Natural killer cell (primary cell): Measurements from ENCODE around the gene FBXL3. TPM values are rescaled to one million over a fixed set of nuclear protein-coding genes. Genes with fewer than 3 reads are reported as not detected.

ENCODE experiments used
- ATAC-seq, 3 donors: fragments of 150-1000 bp in 2 of 3; fragments of 200-7000 bp in 1 of 3; cut with Tn5 transposase; 1 replicate in 1 of 3; 2 replicates in 2 of 3; pipeline ENCODE4 v1.10.0; 2021; ENCODE audit warnings: mild to moderate bottlenecking in 2 of 3, moderate library complexity in 2 of 3
- DNase-seq, 2 donors: peaks; one replicate each; pipeline versions ENCODE4 v3.0.0 to v3.0.0-alpha.2; 2013 to 2021; ENCODE audit warnings: mixed read lengths in 1 of 2
- H3K27ac ChIP-seq: one replicate; pipeline ENCODE4 v1.5.1; 2013; ENCODE audit warnings: mild to moderate bottlenecking, low read length
- H3K27me3 ChIP-seq: one replicate; pipeline ENCODE4 v1.6.1; 2013; ENCODE audit warnings: low read length; ENCODE audit not compliant: control insufficient read depth, insufficient read depth
- H3K36me3 ChIP-seq: one replicate; pipeline ENCODE4 v1.6.1; 2013; ENCODE audit warnings: low read length; ENCODE audit not compliant: control insufficient read depth, insufficient read depth
- H3K4me1 ChIP-seq: one replicate; pipeline ENCODE4 v1.6.1; 2013; ENCODE audit warnings: low read length; ENCODE audit not compliant: control insufficient read depth, insufficient read depth
- H3K4me3 ChIP-seq: one replicate; pipeline ENCODE4 v1.5.1; 2013; ENCODE audit warnings: low read length
- H3K9me3 ChIP-seq: one replicate; pipeline ENCODE4 v1.6.1; 2013; ENCODE audit warnings: low read length; ENCODE audit not compliant: control insufficient read depth, insufficient read depth
- H3K27ac Mint-ChIP-seq, 2 donors: one replicate each; pipeline ENCODE4 v1.8.0; 2022; ENCODE audit warnings: mild to moderate bottlenecking in 2 of 2, mixed read lengths in 2 of 2, moderate library complexity in 1 of 2
- H3K27me3 Mint-ChIP-seq, 2 donors: one replicate each; pipeline ENCODE4 v1.8.0; 2022; ENCODE audit warnings: low read depth in 2 of 2, mixed read lengths in 2 of 2
- H3K36me3 Mint-ChIP-seq: one replicate; pipeline ENCODE4 v1.8.0; 2022; ENCODE audit warnings: mixed read lengths
- H3K4me1 Mint-ChIP-seq, 2 donors: one replicate each; pipeline ENCODE4 v1.8.0; 2022; ENCODE audit warnings: mixed read lengths in 2 of 2
- H3K4me3 Mint-ChIP-seq: one replicate; pipeline ENCODE4 v1.8.0; 2022; ENCODE audit warnings: mild to moderate bottlenecking, moderate library complexity, mixed read lengths
- H3K9me3 Mint-ChIP-seq, 2 donors: one replicate each; pipeline ENCODE4 v1.8.0; 2022; ENCODE audit warnings: mixed read lengths in 2 of 2
- WGBS: methylation state at CpG from one replicate; pipeline ENCODE4 v1.1.7; 2013; ENCODE audit warnings: missing lambda C conversion rate; ENCODE audit not compliant: insufficient coverage; 5-methylcytosine and 5-hydroxymethylcytosine counted together
- intact Hi-C: fragments of 100-400 bp; cut with micrococcal nuclease; formaldehyde crosslinking; loops from one replicate; pipeline ENCODE4 v1.14.2; 2022
- total RNA-seq, 4 donors: library from RNA; stranded (reverse); fragments of 120-200 nt in 1 of 4; gene quantifications; one replicate each; pipeline versions ENCODE4 v1.2.3 to v1.2.4, GENCODE V29; 2013 to 2022
- TF ChIP-seq, protein P1 (sequence below): fragments of 200-600 bp; IDR thresholded peaks from one replicate; pipeline ENCODE4 v1.8.0; 2022; ENCODE audit warnings: antibody characterized with exemption

The FBXL3 gene
- total RNA-seq, 3 donors from 2014 or later (not counting 1 experiment from before 2014, with no cell fraction given): 57.1 to 61.9 (median 58.0) TPM

DNA sequence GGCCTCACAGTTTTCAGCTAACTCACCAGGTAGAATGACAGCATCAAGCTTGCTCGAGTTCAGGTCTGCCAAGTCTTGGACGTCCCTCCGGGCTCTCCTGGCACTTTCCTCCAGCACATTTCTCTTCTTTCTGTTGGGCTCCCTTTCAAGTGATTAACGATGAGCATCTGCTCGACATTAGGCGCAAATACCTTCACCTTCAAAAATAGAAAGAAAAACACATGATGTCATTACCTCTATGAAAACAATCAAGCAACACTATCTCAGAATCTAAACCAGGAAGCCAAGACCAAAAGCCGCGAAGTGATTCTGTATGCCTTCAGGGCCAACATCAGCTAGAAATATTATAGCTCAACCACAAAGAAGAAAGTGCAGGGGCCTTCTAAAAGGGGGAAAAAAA lies 50.5 kb downstream of the FBXL3 start:
- peaks cover 63 to 68% of the 10 kb centered on the region in 2 donors for H3K27me3 Mint-ChIP-seq
- intact Hi-C loops: no loop called here

DNA sequence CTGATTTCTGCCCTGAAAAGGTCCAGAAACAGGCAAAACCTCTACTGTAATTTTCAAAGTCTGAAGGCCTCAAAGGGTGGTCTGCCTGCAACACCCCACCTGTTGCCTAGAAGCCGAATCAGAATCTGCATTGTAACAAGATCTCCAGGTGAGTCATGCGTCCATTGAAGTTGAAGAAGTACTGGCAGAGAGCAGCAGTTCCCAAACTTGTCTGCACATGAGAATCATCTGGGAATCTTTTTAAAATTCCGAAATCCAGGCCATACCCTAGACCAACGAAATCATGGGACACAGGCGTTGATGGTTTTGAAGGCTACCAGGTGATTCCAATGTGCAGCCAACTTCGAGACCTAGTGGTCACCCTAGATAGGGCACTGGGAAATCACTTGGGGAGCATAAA lies 51.1 kb downstream of the FBXL3 start:
- TF ChIP-seq, protein P1, sequence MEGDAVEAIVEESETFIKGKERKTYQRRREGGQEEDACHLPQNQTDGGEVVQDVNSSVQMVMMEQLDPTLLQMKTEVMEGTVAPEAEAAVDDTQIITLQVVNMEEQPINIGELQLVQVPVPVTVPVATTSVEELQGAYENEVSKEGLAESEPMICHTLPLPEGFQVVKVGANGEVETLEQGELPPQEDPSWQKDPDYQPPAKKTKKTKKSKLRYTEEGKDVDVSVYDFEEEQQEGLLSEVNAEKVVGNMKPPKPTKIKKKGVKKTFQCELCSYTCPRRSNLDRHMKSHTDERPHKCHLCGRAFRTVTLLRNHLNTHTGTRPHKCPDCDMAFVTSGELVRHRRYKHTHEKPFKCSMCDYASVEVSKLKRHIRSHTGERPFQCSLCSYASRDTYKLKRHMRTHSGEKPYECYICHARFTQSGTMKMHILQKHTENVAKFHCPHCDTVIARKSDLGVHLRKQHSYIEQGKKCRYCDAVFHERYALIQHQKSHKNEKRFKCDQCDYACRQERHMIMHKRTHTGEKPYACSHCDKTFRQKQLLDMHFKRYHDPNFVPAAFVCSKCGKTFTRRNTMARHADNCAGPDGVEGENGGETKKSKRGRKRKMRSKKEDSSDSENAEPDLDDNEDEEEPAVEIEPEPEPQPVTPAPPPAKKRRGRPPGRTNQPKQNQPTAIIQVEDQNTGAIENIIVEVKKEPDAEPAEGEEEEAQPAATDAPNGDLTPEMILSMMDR: no peak
- DNase-seq: no peak
- no peak overlapping the region for H3K4me3 ChIP-seq
- 87% methylated on average over 6 of the region's 6 CpGs for WGBS
- Mint-ChIP-seq H3K27me3 (peaks cover 63 to 68% of the 10 kb centered on the region in 2 donors), H3K27ac (no peak overlapping the region), H3K4me3 (no peak overlapping the region), H3K9me3 (no peaks in the 10 kb centered on the region), H3K4me1 (peaks cover 9 to 24% of the 10 kb centered on the region in 2 donors), H3K36me3 (no peaks in the 10 kb centered on the region)
- no peak overlapping the region for H3K27ac ChIP-seq
- peaks cover 49% of the 10 kb centered on the region for H3K27me3 ChIP-seq
- H3K9me3 ChIP-seq: no peaks in the 10 kb centered on the region
- peaks cover 15% of the 10 kb centered on the region for H3K4me1 ChIP-seq
- H3K36me3 ChIP-seq: no peaks in the 10 kb centered on the region
- no peak for ATAC-seq
- intact Hi-C loops: no loop called here

More for the DNA sequence above, 50.5 kb downstream of the FBXL3 start:
- Mint-ChIP-seq H3K4me1 (peaks cover 9 to 24% of the 10 kb centered on the region in 2 donors), H3K4me3 (no peak overlapping the region), H3K9me3 (no peaks in the 10 kb centered on the region), H3K27ac (no peak overlapping the region), H3K36me3 (no peaks in the 10 kb centered on the region)
- ATAC-seq (peak in 2 of 3 donors; percentile 23 to 57), DNase-seq (peak in 1 of 2 donors; percentile 41)
- 29% methylated on average over 8 of the region's 8 CpGs for WGBS
- TF ChIP-seq, protein P1: no peak
- Histone ChIP-seq H3K27ac (no peak overlapping the region), H3K36me3 (no peaks in the 10 kb centered on the region), H3K4me3 (no peak overlapping the region), H3K9me3 (no peaks in the 10 kb centered on the region), H3K4me1 (peaks cover 15% of the 10 kb centered on the region), H3K27me3 (peaks cover 51% of the 10 kb centered on the region)

DNA sequence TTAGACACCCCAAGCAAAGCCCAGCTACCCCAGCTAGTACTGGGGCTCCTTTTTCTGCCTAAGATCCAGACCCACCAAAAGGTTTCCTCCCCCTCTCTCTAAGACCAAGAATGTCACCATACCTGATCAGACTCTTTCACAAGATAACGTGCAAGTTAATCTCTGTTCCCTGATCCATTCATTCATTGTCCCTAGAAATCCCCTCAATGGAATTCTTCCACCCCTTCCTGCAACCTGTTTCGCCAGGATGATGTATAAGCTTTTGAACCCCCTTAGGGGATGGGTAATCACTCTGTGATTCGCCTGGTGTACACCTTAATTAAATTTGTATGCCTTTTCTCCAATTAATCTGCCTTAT lies 52.4 kb downstream of the FBXL3 start:
- Histone ChIP-seq H3K4me1 (peaks cover 9% of the 10 kb centered on the region), H3K9me3 (no peaks in the 10 kb centered on the region), H3K36me3 (no peaks in the 10 kb centered on the region), H3K27me3 (peaks cover 40% of the 10 kb centered on the region), H3K27ac (no peak overlapping the region), H3K4me3 (no peak overlapping the region)
- H3K27me3 Mint-ChIP-seq: peaks cover 62 to 76% of the 10 kb centered on the region in 2 donors
- no peak overlapping the region for H3K4me3 Mint-ChIP-seq
- TF ChIP-seq, protein P1: no peak
- H3K27ac Mint-ChIP-seq: no peak overlapping the region
- H3K9me3 Mint-ChIP-seq: no peaks in the 10 kb centered on the region
- DNase-seq (no peak), ATAC-seq (no peak)
- WGBS: 95% methylated on average over 3 of the region's 3 CpGs
- H3K4me1 Mint-ChIP-seq: peaks cover 9 to 20% of the 10 kb centered on the region in 2 donors
- intact Hi-C loops: no loop called here
- no peaks in the 10 kb centered on the region for H3K36me3 Mint-ChIP-seq

DNA sequence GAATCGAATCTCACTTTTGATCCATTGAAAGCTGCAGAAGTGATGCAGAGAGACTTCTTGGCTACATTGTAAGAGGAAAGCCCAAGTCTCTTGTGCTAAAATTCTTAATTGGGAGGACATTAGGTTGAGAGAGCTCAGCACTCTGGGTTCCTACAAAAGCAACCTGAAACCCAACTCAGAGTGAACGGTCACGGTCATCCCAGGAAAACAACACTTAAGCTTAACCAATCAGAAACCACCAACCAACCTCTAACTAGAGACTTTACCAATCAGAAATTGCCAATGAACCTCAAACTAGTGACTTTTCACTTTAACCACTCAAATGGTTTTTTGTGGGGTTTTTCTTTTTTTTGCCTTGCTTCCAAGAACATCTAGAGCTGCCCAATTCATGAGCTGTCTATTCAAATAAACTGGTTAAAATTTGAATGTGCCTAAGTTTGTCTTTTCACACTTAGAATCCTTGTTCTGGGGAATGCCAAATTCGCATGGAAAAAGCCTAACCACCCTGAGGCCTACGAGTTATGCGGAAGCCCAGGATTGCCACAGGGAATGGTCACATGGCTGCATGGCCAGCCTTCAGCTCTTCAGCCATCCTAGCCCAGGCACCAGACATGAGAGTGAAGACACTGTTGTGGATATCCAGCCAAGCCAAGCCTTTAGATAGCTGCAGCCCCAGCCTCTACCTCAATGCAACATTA lies 52.9 kb downstream of the FBXL3 start:
- Mint-ChIP-seq H3K27ac (no peak overlapping the region), H3K4me1 (peaks cover 9 to 20% of the 10 kb centered on the region in 2 donors), H3K4me3 (no peak overlapping the region), H3K36me3 (no peaks in the 10 kb centered on the region), H3K27me3 (peaks cover 63 to 77% of the 10 kb centered on the region in 2 donors), H3K9me3 (no peaks in the 10 kb centered on the region)
- intact Hi-C loops: no loop called here
- H3K4me1 ChIP-seq: peaks cover 9% of the 10 kb centered on the region
- H3K27ac ChIP-seq: no peak overlapping the region
- H3K9me3 ChIP-seq: no peaks in the 10 kb centered on the region
- H3K36me3 ChIP-seq: no peaks in the 10 kb centered on the region
- DNase-seq (no peak), ATAC-seq (no peak)
- WGBS: 87% methylated on average over 6 of the region's 6 CpGs
- peaks cover 35% of the 10 kb centered on the region for H3K27me3 ChIP-seq
- no peak overlapping the region for H3K4me3 ChIP-seq
- TF ChIP-seq, protein P1: no peak
